Measurements from ENCODE around the gene TGIF1. TPM values are rescaled to one million over a fixed set of nuclear protein-coding genes. Genes with fewer than 3 reads are reported as not detected.

The TGIF1 gene
- total and polyA plus RNA-seq, 9 of the 15 experiments (the other 6 are each of a cell fraction or from before 2014, with no cell fraction given) = 16.1 to 77.7 (median 44.6) TPM

DNA sequence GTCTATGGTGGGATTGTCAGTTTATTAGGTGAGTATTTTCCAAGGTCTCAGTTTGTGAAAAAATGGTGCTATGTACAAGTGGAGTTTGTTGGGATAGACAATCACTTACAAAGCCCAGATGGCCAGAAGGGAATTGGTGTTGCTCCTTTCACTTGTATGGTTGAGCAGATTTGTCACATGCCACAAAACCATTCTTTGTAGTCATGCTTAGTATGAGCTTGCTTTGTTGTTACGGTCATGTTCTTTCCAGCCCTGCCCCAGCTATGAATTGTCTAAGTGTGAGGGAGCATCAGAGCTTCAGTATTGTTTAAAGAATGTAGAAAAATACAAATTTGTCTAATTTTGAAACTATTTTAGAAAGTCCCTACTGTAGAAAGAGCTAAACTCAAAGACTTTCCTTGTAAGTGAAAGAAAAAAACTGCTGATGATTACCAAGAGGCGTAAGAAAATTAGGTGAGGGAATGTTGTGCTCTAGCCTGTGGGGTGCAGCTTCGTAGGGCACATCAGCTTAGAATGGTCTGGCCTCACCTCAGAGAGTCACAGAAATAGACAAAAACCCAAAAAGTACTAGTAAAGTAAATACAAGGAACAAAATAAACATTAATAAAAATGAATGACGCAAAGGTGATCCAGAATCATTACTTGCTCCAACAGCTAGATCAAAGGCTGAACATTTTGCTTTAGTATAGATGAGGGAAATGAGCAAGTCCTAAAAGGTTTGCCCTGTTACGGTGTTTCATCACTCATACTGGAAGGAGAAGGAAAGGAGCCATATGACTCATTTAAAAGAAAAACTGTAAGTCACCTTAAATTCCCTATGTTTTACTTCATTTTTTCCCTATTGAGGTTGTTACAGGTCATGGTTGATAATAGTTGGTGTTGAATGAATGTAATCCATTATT, 9.2 kb downstream of the TGIF1 start (continued):
- TF ChIP-seq RAD51 (IDR thresholded peaks at IDR 0.05; ENCODE audit: borderline replicate concordance, low read depth) (no peak), MAZ (CRISPR knock-in tag; conservative IDR thresholded peaks at IDR 0.05 in 1 of 2, IDR thresholded peaks at IDR 0.05 in 1 of 2) (no peak), MTA3 (IDR thresholded peaks at IDR 0.05; ENCODE audit: borderline replicate concordance) (peak; percentile 52; the same call in 1 of the 2 replicates), CBX3 (IDR thresholded peaks at IDR 0.05; ENCODE audit: borderline replicate concordance in 1 of 2, low read length in 2 of 2) (peak in 1 of 2 experiments; percentile 51; a peak in 1 of 3 replicates), ZNF121 (CRISPR knock-in tag; conservative IDR thresholded peaks at IDR 0.05) (no peak), MCM5 (IDR thresholded peaks at IDR 0.05; ENCODE audit: low read depth) (no peak), ZNF41 (CRISPR knock-in tag; conservative IDR thresholded peaks at IDR 0.05) (no peak), ZNF408 (CRISPR knock-in tag; IDR thresholded peaks at IDR 0.05; ENCODE audit: low read depth) (no peak), ZNF764 (CRISPR knock-in tag; IDR thresholded peaks at IDR 0.05; ENCODE audit: low read depth) (no peak), RBBP5 (IDR thresholded peaks at IDR 0.05; ENCODE audit: borderline replicate concordance, insufficient read depth, low read length, poor library complexity, severe bottlenecking) (no peak), RB1 (IDR thresholded peaks at IDR 0.05; ENCODE audit: low read depth) (no peak), ZNF583 (CRISPR knock-in tag; IDR thresholded peaks at IDR 0.05) (no peak)
- TF ChIP-seq, protein P1, sequence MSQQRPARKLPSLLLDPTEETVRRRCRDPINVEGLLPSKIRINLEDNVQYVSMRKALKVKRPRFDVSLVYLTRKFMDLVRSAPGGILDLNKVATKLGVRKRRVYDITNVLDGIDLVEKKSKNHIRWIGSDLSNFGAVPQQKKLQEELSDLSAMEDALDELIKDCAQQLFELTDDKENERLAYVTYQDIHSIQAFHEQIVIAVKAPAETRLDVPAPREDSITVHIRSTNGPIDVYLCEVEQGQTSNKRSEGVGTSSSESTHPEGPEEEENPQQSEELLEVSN (IDR thresholded peaks at IDR 0.05; ENCODE audit: borderline replicate concordance in 1 of 2, extremely low read depth in 1 of 2, insufficient read depth in 1 of 2, insufficient read length in 1 of 2, low read depth in 1 of 2, low read length in 1 of 2, poor library complexity in 1 of 2, severe bottlenecking in 1 of 2) = no peak
- TF ChIP-seq, protein P2, sequence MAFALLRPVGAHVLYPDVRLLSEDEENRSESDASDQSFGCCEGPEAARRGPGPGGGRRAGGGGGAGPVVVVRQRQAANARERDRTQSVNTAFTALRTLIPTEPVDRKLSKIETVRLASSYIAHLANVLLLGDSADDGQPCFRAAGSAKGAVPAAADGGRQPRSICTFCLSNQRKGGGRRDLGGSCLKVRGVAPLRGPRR (CRISPR knock-in tag; IDR thresholded peaks at IDR 0.05) = no peak
- TF ChIP-seq, protein P3, sequence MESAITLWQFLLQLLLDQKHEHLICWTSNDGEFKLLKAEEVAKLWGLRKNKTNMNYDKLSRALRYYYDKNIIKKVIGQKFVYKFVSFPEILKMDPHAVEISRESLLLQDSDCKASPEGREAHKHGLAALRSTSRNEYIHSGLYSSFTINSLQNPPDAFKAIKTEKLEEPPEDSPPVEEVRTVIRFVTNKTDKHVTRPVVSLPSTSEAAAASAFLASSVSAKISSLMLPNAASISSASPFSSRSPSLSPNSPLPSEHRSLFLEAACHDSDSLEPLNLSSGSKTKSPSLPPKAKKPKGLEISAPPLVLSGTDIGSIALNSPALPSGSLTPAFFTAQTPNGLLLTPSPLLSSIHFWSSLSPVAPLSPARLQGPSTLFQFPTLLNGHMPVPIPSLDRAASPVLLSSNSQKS (CRISPR knock-in tag; IDR thresholded peaks at IDR 0.05) = no peak
- TF ChIP-seq, protein P4, sequence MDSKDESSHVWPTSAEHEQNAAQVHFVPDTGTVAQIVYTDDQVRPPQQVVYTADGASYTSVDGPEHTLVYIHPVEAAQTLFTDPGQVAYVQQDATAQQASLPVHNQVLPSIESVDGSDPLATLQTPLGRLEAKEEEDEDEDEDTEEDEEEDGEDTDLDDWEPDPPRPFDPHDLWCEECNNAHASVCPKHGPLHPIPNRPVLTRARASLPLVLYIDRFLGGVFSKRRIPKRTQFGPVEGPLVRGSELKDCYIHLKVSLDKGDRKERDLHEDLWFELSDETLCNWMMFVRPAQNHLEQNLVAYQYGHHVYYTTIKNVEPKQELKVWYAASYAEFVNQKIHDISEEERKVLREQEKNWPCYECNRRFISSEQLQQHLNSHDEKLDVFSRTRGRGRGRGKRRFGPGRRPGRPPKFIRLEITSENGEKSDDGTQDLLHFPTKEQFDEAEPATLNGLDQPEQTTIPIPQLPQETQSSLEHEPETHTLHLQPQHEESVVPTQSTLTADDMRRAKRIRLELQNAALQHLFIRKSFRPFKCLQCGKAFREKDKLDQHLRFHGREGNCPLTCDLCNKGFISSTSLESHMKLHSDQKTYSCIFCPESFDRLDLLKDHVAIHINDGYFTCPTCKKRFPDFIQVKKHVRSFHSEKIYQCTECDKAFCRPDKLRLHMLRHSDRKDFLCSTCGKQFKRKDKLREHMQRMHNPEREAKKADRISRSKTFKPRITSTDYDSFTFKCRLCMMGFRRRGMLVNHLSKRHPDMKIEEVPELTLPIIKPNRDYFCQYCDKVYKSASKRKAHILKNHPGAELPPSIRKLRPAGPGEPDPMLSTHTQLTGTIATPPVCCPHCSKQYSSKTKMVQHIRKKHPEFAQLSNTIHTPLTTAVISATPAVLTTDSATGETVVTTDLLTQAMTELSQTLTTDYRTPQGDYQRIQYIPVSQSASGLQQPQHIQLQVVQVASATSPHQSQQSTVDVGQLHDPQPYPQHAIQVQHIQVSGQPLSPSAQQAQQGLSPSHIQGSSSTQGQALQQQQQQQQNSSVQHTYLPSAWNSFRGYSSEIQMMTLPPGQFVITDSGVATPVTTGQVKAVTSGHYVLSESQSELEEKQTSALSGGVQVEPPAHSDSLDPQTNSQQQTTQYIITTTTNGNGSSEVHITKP (IDR thresholded peaks at IDR 0.05; ENCODE audit: partially characterized antibody) = no peak
- TF ChIP-seq, protein P5, sequence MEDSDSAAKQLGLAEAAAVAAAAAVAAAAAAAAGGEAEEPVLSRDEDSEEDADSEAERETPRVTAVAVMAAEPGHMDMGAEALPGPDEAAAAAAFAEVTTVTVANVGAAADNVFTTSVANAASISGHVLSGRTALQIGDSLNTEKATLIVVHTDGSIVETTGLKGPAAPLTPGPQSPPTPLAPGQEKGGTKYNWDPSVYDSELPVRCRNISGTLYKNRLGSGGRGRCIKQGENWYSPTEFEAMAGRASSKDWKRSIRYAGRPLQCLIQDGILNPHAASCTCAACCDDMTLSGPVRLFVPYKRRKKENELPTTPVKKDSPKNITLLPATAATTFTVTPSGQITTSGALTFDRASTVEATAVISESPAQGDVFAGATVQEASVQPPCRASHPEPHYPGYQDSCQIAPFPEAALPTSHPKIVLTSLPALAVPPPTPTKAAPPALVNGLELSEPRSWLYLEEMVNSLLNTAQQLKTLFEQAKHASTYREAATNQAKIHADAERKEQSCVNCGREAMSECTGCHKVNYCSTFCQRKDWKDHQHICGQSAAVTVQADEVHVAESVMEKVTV (CRISPR knock-in tag; IDR thresholded peaks at IDR 0.05) = no peak

All from K562 (cell line).